ENCODE results near the gene TRIM72. TPM values are rescaled to one million over a fixed set of nuclear protein-coding genes. Genes with fewer than 3 reads are reported as not detected.
"Not testable (repeated sequence)": the region's sequence is repeated elsewhere in the genome, so short reads cannot be mapped to it uniquely, and the experiment has no call there.

Gene TRIM72
- polyA plus RNA-seq, 1 donor (not counting 4 experiments of a cell fraction or from before 2014, with no cell fraction given), result not detected

GRCh38 chr16:31199430-31200041, 14.4 kb upstream of the TRIM72 start:
- no peaks in the 10 kb centered on the region for H3K9me1 ChIP-seq (ENCODE audit: control insufficient read depth, extremely low read depth, insufficient read depth, low read length)
- dilution Hi-C loops (cut with MboI; ENCODE audit: extremely low pct_ligation_motif_present, low sequenced_read_pairs), result no loop called here
- FAIRE-seq, result no peak

GRCh38 chr16:31200111-31200510, 13.8 kb upstream of the TRIM72 start:
- FAIRE-seq; H3K9ac ChIP-seq (ENCODE audit: control insufficient read depth, extremely low read depth, insufficient read depth, low read length); H4K20me1 ChIP-seq (ENCODE audit: control insufficient read depth, extremely low read depth, insufficient read depth, low read length): not testable (repeated sequence)

More at GRCh38 chr16:31199430-31200041, 14.4 kb upstream of the TRIM72 start:
- DNase-seq (ENCODE audit: low read depth, low spot score), result no peak
- H3K4me2 ChIP-seq (ENCODE audit: control insufficient read depth, extremely low read depth, insufficient read depth, low read depth, low read length), result no peak overlapping the region
- H3K79me2 ChIP-seq (ENCODE audit: control insufficient read depth, insufficient read depth, low read length), result peaks cover 2% of the 10 kb centered on the region
- TF ChIP-seq CTCF (optimal IDR thresholded peaks at IDR 0.05 in 1 of 3, IDR thresholded peaks at IDR 0.05 in 1 of 3, conservative IDR thresholded peaks at IDR 0.05 in 1 of 3; ENCODE audit: extremely low read depth in 1 of 3, insufficient read depth in 2 of 3, low read length in 3 of 3) (no peak), EZH2 (IDR thresholded peaks at IDR 0.05; ENCODE audit: low read length) (no peak)
- H4K20me1 ChIP-seq (ENCODE audit: control insufficient read depth, extremely low read depth, insufficient read depth, low read length), result peaks cover 14% of the 10 kb centered on the region
- no peak overlapping the region for H3K27ac ChIP-seq (ENCODE audit: control insufficient read depth, insufficient read depth, low read length)
- H2AFZ ChIP-seq (ENCODE audit: control insufficient read depth, low read length), result no peak overlapping the region
- peaks cover 9 to 20% of the 10 kb centered on the region in 2 experiments for H3K36me3 ChIP-seq (ENCODE audit: control insufficient read depth in 2 of 2, extremely low read depth in 1 of 2, insufficient read depth in 2 of 2, low read length in 2 of 2)
- H3K4me1 ChIP-seq (ENCODE audit: control insufficient read depth, extremely low read depth, insufficient read depth, low read length), result peaks cover 23% of the 10 kb centered on the region
- H3K27me3 ChIP-seq (ENCODE audit: control insufficient read depth, extremely low read depth, insufficient read depth, low read length), result no peaks in the 10 kb centered on the region
- no peak overlapping the region for H3K4me3 ChIP-seq (ENCODE audit: control insufficient read depth in 2 of 3, extremely low read depth in 1 of 3, insufficient read depth in 2 of 3, low read depth in 1 of 3, low read length in 3 of 3)
- H3K9ac ChIP-seq (ENCODE audit: control insufficient read depth, extremely low read depth, insufficient read depth, low read length), result no peak overlapping the region
- H3K9me3 ChIP-seq (ENCODE audit: control insufficient read depth, low read depth, low read length), result no peaks in the 10 kb centered on the region

More at GRCh38 chr16:31200111-31200510, 13.8 kb upstream of the TRIM72 start:
- DNase-seq (ENCODE audit: low read depth, low spot score); dilution Hi-C loops (cut with MboI; ENCODE audit: extremely low pct_ligation_motif_present, low sequenced_read_pairs); H3K4me3 ChIP-seq (ENCODE audit: control insufficient read depth in 2 of 3, extremely low read depth in 1 of 3, insufficient read depth in 2 of 3, low read depth in 1 of 3, low read length in 3 of 3); H2AFZ ChIP-seq (ENCODE audit: control insufficient read depth, low read length); H3K27me3 ChIP-seq (ENCODE audit: control insufficient read depth, extremely low read depth, insufficient read depth, low read length); H3K79me2 ChIP-seq (ENCODE audit: control insufficient read depth, insufficient read depth, low read length); H3K4me2 ChIP-seq (ENCODE audit: control insufficient read depth, extremely low read depth, insufficient read depth, low read depth, low read length); H3K27ac ChIP-seq (ENCODE audit: control insufficient read depth, insufficient read depth, low read length); H3K9me3 ChIP-seq (ENCODE audit: control insufficient read depth, low read depth, low read length); H3K9me1 ChIP-seq (ENCODE audit: control insufficient read depth, extremely low read depth, insufficient read depth, low read length): not testable (repeated sequence)
- Histone ChIP-seq H3K4me1 (ENCODE audit: control insufficient read depth, extremely low read depth, insufficient read depth, low read length) (peaks cover 23% of the 10 kb centered on the region), H3K36me3 (ENCODE audit: control insufficient read depth in 2 of 2, extremely low read depth in 1 of 2, insufficient read depth in 2 of 2, low read length in 2 of 2) (peaks cover 4 to 14% of the 10 kb centered on the region in 2 experiments)
